Fibroblast of lung (primary cell): ENCODE results near the gene MALAT1. TPM values are rescaled to one million over a fixed set of nuclear protein-coding genes. Genes with fewer than 3 reads are reported as not detected.
"Not testable (repeated sequence)": the region's sequence is repeated elsewhere in the genome, so short reads cannot be mapped to it uniquely, and the experiment has no call there.

Experiments
- DNase-seq, 2 donors: peaks; one replicate each; pipeline versions ENCODE4 v3.0.0 to v3.0.0-alpha.2; 2010; ENCODE audit warnings: low read depth in 2 of 2
- H2AFZ ChIP-seq: 2 replicates; pipeline ENCODE4 v1.5.1; 2012; ENCODE audit warnings: low read length, control low read depth, inconsistent platforms
- H3K27ac ChIP-seq: 2 replicates; pipeline ENCODE4 v1.5.1; 2011; ENCODE audit warnings: low read length, control low read depth; ENCODE audit not compliant: insufficient read depth
- H3K27me3 ChIP-seq: 2 replicates; pipeline ENCODE4 v1.5.1; 2011; ENCODE audit warnings: mild to moderate bottlenecking, low read length; ENCODE audit not compliant: control insufficient read depth, insufficient read depth
- H3K36me3 ChIP-seq: 2 replicates; pipeline ENCODE4 v1.5.1; 2011; ENCODE audit warnings: low read length; ENCODE audit not compliant: control insufficient read depth, insufficient read depth
- H3K4me1 ChIP-seq: 2 replicates; pipeline ENCODE4 v1.5.1; 2011; ENCODE audit warnings: low read length; ENCODE audit not compliant: control insufficient read depth, insufficient read depth; ENCODE audit errors: extremely low read depth
- H3K4me2 ChIP-seq: 2 replicates; pipeline ENCODE4 v1.5.1; 2011; ENCODE audit warnings: low read length, control low read depth; ENCODE audit not compliant: insufficient read depth; ENCODE audit errors: extremely low read depth
- H3K4me3 ChIP-seq, 4 experiments: fragments of 200-600 bp in 1 of 4; sonication (generic) in 1 of 4; replicated peaks in 1 of 4; 2 replicates each; pipeline ENCODE4 v1.5.1; 2011 to 2016; ENCODE audit warnings: low read length in 4 of 4, low read depth in 3 of 4, mild to moderate bottlenecking in 3 of 4, control low read depth in 2 of 4, inconsistent platforms in 1 of 4, mixed read lengths in 1 of 4; ENCODE audit not compliant: insufficient read depth in 1 of 4; ENCODE audit errors: control extremely low read depth in 1 of 4
- H3K79me2 ChIP-seq: 2 replicates; pipeline ENCODE4 v1.5.1; 2012; ENCODE audit warnings: mild to moderate bottlenecking, low read length, inconsistent platforms; ENCODE audit not compliant: control insufficient read depth, insufficient read depth
- H3K9ac ChIP-seq: 2 replicates; pipeline ENCODE4 v1.5.1; 2011; ENCODE audit warnings: mild to moderate bottlenecking, low read length, control low read depth; ENCODE audit not compliant: insufficient read depth
- H3K9me3 ChIP-seq: 2 replicates; pipeline ENCODE4 v1.5.1; 2012; ENCODE audit warnings: low read depth, low read length; ENCODE audit not compliant: control insufficient read depth, insufficient read depth
- H4K20me1 ChIP-seq: 2 replicates; pipeline ENCODE4 v1.5.1; 2011; ENCODE audit warnings: low read length; ENCODE audit not compliant: control insufficient read depth, insufficient read depth; ENCODE audit errors: extremely low read depth
- CTCF ChIP-seq, 2 donors: IDR thresholded peaks in 1 of 2; conservative IDR thresholded peaks in 1 of 2; 1 replicate in 1 of 2; 2 replicates in 1 of 2; pipeline ENCODE4 v1.5.1; 2011 to 2012; ENCODE audit warnings: low read length in 2 of 2, control low read depth in 1 of 2, inconsistent platforms in 1 of 2, low read depth in 1 of 2, mild to moderate bottlenecking in 1 of 2
- EZH2 ChIP-seq: IDR thresholded peaks from 2 replicates; pipeline ENCODE4 v1.5.1; 2012; ENCODE audit warnings: low read length, control low read depth, mild to moderate bottlenecking; ENCODE audit errors: missing control alignments
- polyA plus RNA-seq, 2 donors: library from polyadenylated mRNA; depleted of rRNA in 1 of 2; stranded (reverse) in 1 of 2; unstranded in 1 of 2; fragments of >200 nt; gene quantifications; 2 replicates each; pipeline ENCODE4 v1.2.1, GENCODE V29; 2011 to 2012; ENCODE audit warnings: missing spikeins in 1 of 2
- total RNA-seq: library from RNA; depleted of rRNA; stranded (reverse); fragments of >200 nt; gene quantifications from 2 replicates; pipeline ENCODE4 v1.2.1, GENCODE V29; 2014

The MALAT1 gene
- total and polyA plus RNA-seq, 2 donors (not counting 1 experiment from before 2014, with no cell fraction given): 583 to 21,991 TPM

DNA sequence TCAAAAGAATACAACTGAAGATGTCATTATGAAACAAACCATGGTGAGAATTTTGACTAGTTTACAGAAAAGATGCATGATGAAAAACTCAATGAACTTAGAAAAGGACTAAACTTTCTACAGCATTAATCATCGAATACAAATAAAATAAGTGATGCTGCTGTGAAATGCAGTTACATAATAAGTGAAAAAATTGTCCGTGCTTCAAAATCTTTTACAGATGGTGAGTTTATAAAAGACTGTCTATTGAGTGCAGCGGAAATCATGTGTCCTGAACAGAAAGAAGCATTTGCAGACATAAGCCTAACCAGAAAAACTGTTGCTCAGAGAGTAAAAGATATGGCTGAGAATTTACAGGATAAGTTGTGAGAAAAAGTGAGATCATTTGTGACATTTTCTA, 42.4 kb upstream of the MALAT1 start:
- Histone ChIP-seq H3K79me2 (peaks cover 14% of the 10 kb centered on the region), H3K27me3 (no peaks in the 10 kb centered on the region), H3K4me2 (no peak overlapping the region), H2AFZ (no peak overlapping the region), H3K4me1 (peaks cover 12% of the 10 kb centered on the region), H4K20me1 (no peaks in the 10 kb centered on the region), H3K36me3 (no peaks in the 10 kb centered on the region), H3K27ac (no peak overlapping the region), H3K4me3 (no peak overlapping the region), H3K9me3 (no peaks in the 10 kb centered on the region), H3K9ac (no peak overlapping the region)
- TF ChIP-seq CTCF (conservative IDR thresholded peaks at IDR 0.05 in 1 of 2, IDR thresholded peaks at IDR 0.05 in 1 of 2; ENCODE audit: low read depth in 1 of 2, low read length in 2 of 2) (no peak), EZH2 (no peak)
- DNase-seq: no peak

GRCh38 chr11:65459552-65459951, 39.3 kb upstream of the MALAT1 start:
- no peak overlapping the region for H3K9ac ChIP-seq
- no peak for DNase-seq
- no peaks in the 10 kb centered on the region for H3K27me3 ChIP-seq
- no peak overlapping the region for H3K4me2 ChIP-seq
- H3K4me1 ChIP-seq: peaks cover 3% of the 10 kb centered on the region
- no peak overlapping the region for H3K27ac ChIP-seq
- no peak for TF ChIP-seq CTCF (conservative IDR thresholded peaks at IDR 0.05 in 1 of 2, IDR thresholded peaks at IDR 0.05 in 1 of 2; ENCODE audit: low read depth in 1 of 2, low read length in 2 of 2)
- no peak for TF ChIP-seq EZH2
- H3K36me3 ChIP-seq: no peaks in the 10 kb centered on the region
- no peak overlapping the region for H2AFZ ChIP-seq
- no peaks in the 10 kb centered on the region for H3K9me3 ChIP-seq
- H3K79me2 ChIP-seq: peaks cover 10% of the 10 kb centered on the region
- H4K20me1 ChIP-seq: no peaks in the 10 kb centered on the region
- no peak overlapping the region for H3K4me3 ChIP-seq

GRCh38 chr11:65465471-65465870, 33.4 kb upstream of the MALAT1 start:
- H3K4me2 ChIP-seq, H3K9ac ChIP-seq, H3K4me1 ChIP-seq, H3K4me3 ChIP-seq, H3K79me2 ChIP-seq, H3K27ac ChIP-seq, H3K9me3 ChIP-seq, DNase-seq, H3K36me3 ChIP-seq, H3K27me3 ChIP-seq, H2AFZ ChIP-seq, H4K20me1 ChIP-seq: not testable (repeated sequence)

DNA sequence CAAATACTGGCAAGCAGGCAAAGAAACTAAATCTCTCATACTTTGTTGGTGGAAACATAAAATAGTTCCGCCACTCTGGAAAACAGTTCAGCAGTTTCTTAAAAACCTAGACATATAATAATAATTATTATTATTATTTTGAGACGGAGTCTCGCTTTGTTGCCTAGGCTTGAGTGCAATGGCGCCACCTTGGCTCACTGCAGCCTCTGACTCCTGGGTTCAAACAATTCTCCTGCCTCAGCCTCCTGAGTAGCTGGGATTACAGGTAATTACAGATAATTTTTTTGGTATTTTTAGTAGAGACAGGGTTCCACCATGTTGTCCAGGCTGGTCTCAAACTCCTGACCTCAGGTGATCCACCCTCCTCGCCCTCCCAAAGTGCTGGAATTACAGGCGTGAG, 31.5 kb upstream of the MALAT1 start:
- H3K9ac ChIP-seq, H3K4me3 ChIP-seq, H2AFZ ChIP-seq, H3K9me3 ChIP-seq, H4K20me1 ChIP-seq, H3K27me3 ChIP-seq, H3K36me3 ChIP-seq, H3K79me2 ChIP-seq, H3K4me2 ChIP-seq, DNase-seq, H3K27ac ChIP-seq, H3K4me1 ChIP-seq: not testable (repeated sequence)
